Left lung (tissue), 10 donors: ENCODE data around the gene MLX. TPM values are rescaled to one million over a fixed set of nuclear protein-coding genes. Genes with fewer than 3 reads are reported as not detected.

Experiments
- ATAC-seq: fragments of 200-7000 bp; cut with Tn5 transposase; one replicate; pipeline ENCODE4 v1.9.1; 2020; ENCODE audit warnings: moderate library complexity
- DNase-seq, 4 donors: peaks; one replicate each; pipeline ENCODE4 v3.0.0-alpha.2; 2013 to 2020
- H3K27ac ChIP-seq, 2 donors: fragments of 200-600 bp; sonication (generic) in 1 of 2; one replicate each; pipeline versions ENCODE4 v1.5.0 to v1.8.0; 2020 to 2021
- H3K27me3 ChIP-seq, 2 donors: fragments of 200-600 bp; sonication (generic) in 1 of 2; one replicate each; pipeline versions ENCODE4 v1.5.0 to v1.8.0; 2020 to 2021
- H3K36me3 ChIP-seq, 2 donors: fragments of 200-600 bp; sonication (generic) in 1 of 2; one replicate each; pipeline versions ENCODE4 v1.5.0 to v1.8.0; 2020 to 2021
- H3K4me1 ChIP-seq, 2 donors: fragments of 200-600 bp; one replicate each; pipeline ENCODE4 v1.8.0; 2021
- H3K4me3 ChIP-seq, 2 donors: fragments of 200-600 bp; sonication (generic) in 1 of 2; one replicate each; pipeline versions ENCODE4 v1.5.0 to v1.8.0; 2020 to 2021; ENCODE audit warnings: mild to moderate bottlenecking in 1 of 2
- H3K9me3 ChIP-seq, 2 donors: fragments of 200-600 bp; sonication (generic) in 1 of 2; one replicate each; pipeline versions ENCODE4 v1.5.0 to v1.8.0; 2020 to 2021
- CTCF ChIP-seq, 2 donors: fragments of 200-600 bp; sonication (generic) in 1 of 2; IDR thresholded peaks; one replicate each; pipeline versions ENCODE4 v1.5.0 to v1.8.0; 2021; ENCODE audit warnings: antibody characterized with exemption in 2 of 2
- intact Hi-C, 2 donors: fragments of 100-400 bp; cut with DNase I; formaldehyde crosslinking; loops; one replicate each; pipeline versions ENCODE4 v1.11.2 to v1.14.2; 2022
- polyA plus RNA-seq, 6 donors: library from polyadenylated mRNA; unstranded; fragments of 120-200 nt; gene quantifications; one replicate each; pipeline ENCODE4 v1.2.1, GENCODE V29; 2013; ENCODE audit not compliant: insufficient read length in 6 of 6
- total RNA-seq, 2 donors: library from RNA; stranded (reverse); fragmentation: NEBNext Ultra II Directional; extraction: Animal tissue kit (Norgen Biotek cat#: 25700); gene quantifications; one replicate each; pipeline ENCODE4 v1.2.1, GENCODE V29; 2021
- donor health status: DM: no; HTN: yes; CAD: no.
- donor health status: DM: no; HTN: no; CAD: no.

Gene MLX
- total and polyA plus RNA-seq, 8 donors = 34.4 to 73.7 (median 43.4) TPM

- no peak for TF ChIP-seq CTCF (IDR thresholded peaks at IDR 0.05)
- H3K9me3 ChIP-seq = no peaks in the 10 kb centered on the region
- peaks cover 0 to 60% of the 10 kb centered on the region in 2 donors for H3K36me3 ChIP-seq
- peaks cover 11 to 34% of the 10 kb centered on the region in 2 donors for H3K4me1 ChIP-seq
- ATAC-seq (no peak), DNase-seq (no peak)
- H3K4me3 ChIP-seq = no peak overlapping the region
- H3K27me3 ChIP-seq = no peaks in the 10 kb centered on the region
- no peak overlapping the region for H3K27ac ChIP-seq
- intact Hi-C loops = loop anchor here in 1 of 2 donors (5.0 kb wide), 1 partner anchor 97 kb away; the partner anchor contains the start of gene PLEKHH3
Observed at GRCh38 chr17:42579794-42580551, 13.1 kb downstream of the MLX start.

- TF ChIP-seq CTCF (IDR thresholded peaks at IDR 0.05) = no peak
- DNase-seq = no peak
- intact Hi-C loops = no loop called here
- Histone ChIP-seq H3K27ac (no peak overlapping the region), H3K36me3 (peaks cover 0 to 75% of the 10 kb centered on the region in 2 donors), H3K4me1 (peaks cover 15 to 38% of the 10 kb centered on the region in 2 donors), H3K4me3 (no peak overlapping the region), H3K27me3 (no peaks in the 10 kb centered on the region), H3K9me3 (no peaks in the 10 kb centered on the region)
- ATAC-seq = no peak
Observed at GRCh38 chr17:42581744-42582270, 14.9 kb downstream of the MLX start.

DNA sequence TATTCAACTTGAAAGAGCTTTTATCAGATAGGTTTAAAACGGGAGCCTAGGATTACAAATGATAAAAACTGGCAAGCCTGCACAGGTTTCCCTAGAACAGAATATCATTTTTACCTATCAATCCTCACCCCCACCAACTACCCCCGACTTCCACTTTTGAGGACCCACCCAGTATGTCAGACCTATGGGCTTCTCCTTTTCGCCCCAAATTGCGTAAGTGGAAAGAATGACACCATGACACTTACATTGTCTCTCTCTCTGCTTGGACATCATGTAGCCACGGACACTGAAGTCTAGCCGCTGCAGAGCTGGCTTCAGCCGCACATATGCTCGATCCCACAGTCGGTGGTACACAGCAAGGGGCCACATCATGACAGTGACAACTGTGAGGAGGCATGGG lies 18.0 kb downstream of the MLX start:
- Histone ChIP-seq H3K9me3 (no peaks in the 10 kb centered on the region), H3K36me3 (peaks cover 0 to 100% of the 10 kb centered on the region in 2 donors), H3K4me3 (no peak overlapping the region), H3K27me3 (no peaks in the 10 kb centered on the region), H3K4me1 (peaks cover 4 to 19% of the 10 kb centered on the region in 2 donors), H3K27ac (peak overlapping the region; percentile 8 to 66)
- intact Hi-C loops = no loop called here
- no peak for DNase-seq
- TF ChIP-seq CTCF (IDR thresholded peaks at IDR 0.05) = no peak
- peak; percentile 23 for ATAC-seq

- Histone ChIP-seq H3K27ac (peak overlapping the region; percentile 8 to 66), H3K9me3 (no peaks in the 10 kb centered on the region), H3K4me1 (peaks cover 4 to 19% of the 10 kb centered on the region in 2 donors), H3K4me3 (no peak overlapping the region), H3K27me3 (no peaks in the 10 kb centered on the region), H3K36me3 (peaks cover 0 to 100% of the 10 kb centered on the region in 2 donors)
- DNase-seq = no peak
- intact Hi-C loops = no loop called here
- peak; percentile 88 for ATAC-seq
- no peak for TF ChIP-seq CTCF (IDR thresholded peaks at IDR 0.05)
Observed at GRCh38 chr17:42585353-42585752, 18.5 kb downstream of the MLX start.

GRCh38 chr17:42586514-42587230 lies 19.8 kb downstream of the MLX start:
- no peak for DNase-seq
- no peak overlapping the region for H3K27ac ChIP-seq
- intact Hi-C loops = no loop called here

More at GRCh38 chr17:42586514-42587230, 19.8 kb downstream of the MLX start:
- no peaks in the 10 kb centered on the region for H3K27me3 ChIP-seq
- no peak for ATAC-seq
- no peak for TF ChIP-seq CTCF (IDR thresholded peaks at IDR 0.05)
- H3K4me1 ChIP-seq = peaks cover 4 to 19% of the 10 kb centered on the region in 2 donors
- H3K36me3 ChIP-seq = peaks cover 0 to 100% of the 10 kb centered on the region in 2 donors
- no peaks in the 10 kb centered on the region for H3K9me3 ChIP-seq
- no peak overlapping the region for H3K4me3 ChIP-seq
